CD14-positive monocyte (primary cell): Measurements from ENCODE around the gene CA10. TPM values are rescaled to one million over a fixed set of nuclear protein-coding genes. Genes with fewer than 3 reads are reported as not detected.

Source experiments
- DNase-seq, 3 donors: peaks; one replicate each; pipeline ENCODE4 v3.0.0-alpha.2; 2011 to 2022
- H2AFZ ChIP-seq: 2 replicates; pipeline ENCODE4 v1.6.0; 2012; ENCODE audit warnings: mild to moderate bottlenecking, low read depth, low read length, inconsistent platforms; ENCODE audit not compliant: insufficient read depth, poor library complexity, severe bottlenecking
- H3K27ac ChIP-seq, 2 donors: 1 replicate in 1 of 2; 2 replicates in 1 of 2; pipeline ENCODE4 v1.5.1; 2012 to 2013; ENCODE audit warnings: low read length in 2 of 2, control low read depth in 1 of 2, inconsistent platforms in 1 of 2, low read depth in 1 of 2, mild to moderate bottlenecking in 1 of 2
- H3K27me3 ChIP-seq, 2 donors: one replicate each; pipeline versions ENCODE4 v1.6.0 to v1.6.1; 2011 to 2013; ENCODE audit warnings: low read length in 2 of 2; ENCODE audit not compliant: control insufficient read depth in 2 of 2, insufficient read depth in 2 of 2
- H3K36me3 ChIP-seq, 2 donors: replicated peaks in 1 of 2; 1 replicate in 1 of 2; 2 replicates in 1 of 2; pipeline versions ENCODE4 v1.5.1 to v1.6.1; 2012 to 2013; ENCODE audit warnings: low read length in 2 of 2, control low read depth in 1 of 2, inconsistent platforms in 1 of 2, mild to moderate bottlenecking in 1 of 2; ENCODE audit not compliant: insufficient read depth in 2 of 2, control insufficient read depth in 1 of 2
- H3K4me1 ChIP-seq, 2 donors: 1 replicate in 1 of 2; 2 replicates in 1 of 2; pipeline versions ENCODE4 v1.5.1 to v1.6.1; 2012 to 2013; ENCODE audit warnings: low read length in 2 of 2, control low read depth in 1 of 2, inconsistent platforms in 1 of 2, mild to moderate bottlenecking in 1 of 2, moderate library complexity in 1 of 2; ENCODE audit not compliant: insufficient read depth in 2 of 2, control insufficient read depth in 1 of 2
- H3K4me2 ChIP-seq: replicated peaks from 2 replicates; pipeline ENCODE3; 2012; ENCODE audit warnings: low read length, moderate library complexity, mild to moderate bottlenecking; ENCODE audit not compliant: poor library complexity, severe bottlenecking; ENCODE audit errors: extremely low read depth
- H3K4me3 ChIP-seq, 3 experiments: fragments of 200-600 bp in 1 of 3; sonication (generic) in 1 of 3; replicated peaks in 1 of 3; 1 replicate in 2 of 3; 2 replicates in 1 of 3; pipeline ENCODE4 v1.5.1; 2011 to 2013; ENCODE audit warnings: low read length in 3 of 3, mild to moderate bottlenecking in 3 of 3, control low read depth in 2 of 3, low read depth in 2 of 3, inconsistent platforms in 1 of 3, moderate library complexity in 1 of 3
- H3K79me2 ChIP-seq: 2 replicates; pipeline ENCODE4 v1.6.0; 2012; ENCODE audit warnings: mild to moderate bottlenecking, control low read depth, inconsistent platforms, low read length, moderate library complexity; ENCODE audit not compliant: insufficient read depth
- H3K9ac ChIP-seq: 2 replicates; pipeline ENCODE4 v1.6.0; 2017; ENCODE audit warnings: low read length, mild to moderate bottlenecking; ENCODE audit not compliant: insufficient read depth, poor library complexity, severe bottlenecking
- H3K9me3 ChIP-seq, 2 donors: replicated peaks in 1 of 2; 1 replicate in 1 of 2; 2 replicates in 1 of 2; pipeline versions ENCODE4 v1.5.1 to v1.6.1; 2012 to 2013; ENCODE audit warnings: low read length in 2 of 2, control low read depth in 1 of 2; ENCODE audit not compliant: control insufficient read depth in 1 of 2, insufficient read depth in 1 of 2
- H4K20me1 ChIP-seq: 2 replicates; pipeline ENCODE4 v1.6.0; 2012; ENCODE audit warnings: mild to moderate bottlenecking, low read length, control low read depth, moderate library complexity; ENCODE audit not compliant: insufficient read depth
- H3K27ac Mint-ChIP-seq, 7 donors: one replicate each; pipeline ENCODE4 v1.8.0; 2020; ENCODE audit warnings: mild to moderate bottlenecking in 7 of 7, mixed read lengths in 7 of 7, moderate library complexity in 6 of 7, inconsistent platforms in 2 of 7
- H3K27me3 Mint-ChIP-seq, 3 donors: one replicate each; pipeline ENCODE4 v1.8.0; 2021 to 2022; ENCODE audit warnings: low read depth in 3 of 3, mild to moderate bottlenecking in 3 of 3, mixed read lengths in 3 of 3, moderate library complexity in 3 of 3, inconsistent platforms in 1 of 3
- H3K36me3 Mint-ChIP-seq, 2 donors: one replicate each; pipeline ENCODE4 v1.8.0; 2020; ENCODE audit warnings: mixed read lengths in 2 of 2, inconsistent platforms in 1 of 2, mild to moderate bottlenecking in 1 of 2
- H3K4me1 Mint-ChIP-seq: one replicate; pipeline ENCODE4 v1.8.0; 2020; ENCODE audit warnings: mild to moderate bottlenecking, mixed read lengths
- H3K4me3 Mint-ChIP-seq, 2 donors: one replicate each; pipeline ENCODE4 v1.8.0; 2020; ENCODE audit warnings: mild to moderate bottlenecking in 2 of 2, mixed read lengths in 2 of 2, moderate library complexity in 1 of 2
- H3K9me3 Mint-ChIP-seq, 7 donors: one replicate each; pipeline ENCODE4 v1.8.0; 2020 to 2022; ENCODE audit warnings: mixed read lengths in 7 of 7, mild to moderate bottlenecking in 6 of 7, moderate library complexity in 6 of 7, inconsistent platforms in 2 of 7
- WGBS: methylation state at CpG from one replicate; pipeline ENCODE4 v1.1.5; 2013; ENCODE audit warnings: missing lambda C conversion rate; ENCODE audit not compliant: insufficient coverage; 5-methylcytosine and 5-hydroxymethylcytosine counted together
- intact Hi-C, 2 donors: fragments of 100-400 bp; cut with micrococcal nuclease; formaldehyde crosslinking; loops; one replicate each; pipeline versions ENCODE4 v1.15.0 to v1.15.1; 2023
- polyA plus RNA-seq, 3 donors: library from polyadenylated mRNA; depleted of rRNA in 1 of 3; unstranded in 2 of 3; stranded (reverse) in 1 of 3; fragments of 300-500 nt in 2 of 3; fragments of >200 nt in 1 of 3; fragmentation: Illumina TruSeq in 2 of 3; gene quantifications; 1 replicate in 2 of 3; 2 replicates in 1 of 3; pipeline ENCODE4 v1.2.3, GENCODE V29; 2012 to 2021
- TF ChIP-seq, protein P1 (sequence below): fragments of 200-600 bp; IDR thresholded peaks from one replicate; pipeline ENCODE4 v1.8.0; 2022; ENCODE audit warnings: antibody characterized with exemption, mild to moderate bottlenecking

The CA10 gene
- polyA plus RNA-seq, 3 donors, result not detected

DNA sequence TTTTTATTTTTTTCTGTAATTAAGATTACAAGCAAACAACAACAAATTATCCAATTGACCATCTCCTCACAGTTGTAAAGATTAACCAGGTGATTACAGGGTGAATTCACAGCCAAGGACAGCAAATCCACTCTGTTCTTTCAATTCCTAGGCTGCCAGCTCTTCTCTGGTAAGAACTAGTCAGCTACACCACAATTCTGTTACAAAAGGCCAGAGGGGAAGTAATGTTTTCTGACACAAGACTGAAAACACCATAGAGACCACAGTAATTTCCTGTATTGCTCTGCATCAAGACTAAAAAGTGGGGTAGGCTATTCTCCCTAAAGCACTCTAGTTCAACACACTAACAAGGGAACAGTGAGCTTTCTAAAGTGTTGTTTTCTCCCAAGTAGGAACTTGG is 10.6 kb downstream of the CA10 start:
- DNase-seq, result no peak
- H3K4me1 ChIP-seq, result no peaks in the 10 kb centered on the region
- H3K27me3 ChIP-seq, result no peaks in the 10 kb centered on the region
- intact Hi-C loops, result no loop called here
- H3K27ac ChIP-seq, result no peak overlapping the region
- H3K27ac Mint-ChIP-seq, result no peak overlapping the region
- no peaks in the 10 kb centered on the region for H3K36me3 Mint-ChIP-seq
- H3K79me2 ChIP-seq, result no peaks in the 10 kb centered on the region
- H3K27me3 Mint-ChIP-seq, result peaks cover 0 to 3% (median 2%) of the 10 kb centered on the region in 3 donors
- no peak overlapping the region for H3K4me3 Mint-ChIP-seq
- no peaks in the 10 kb centered on the region for H3K36me3 ChIP-seq
- no peaks in the 10 kb centered on the region for H3K9me3 Mint-ChIP-seq
- no peak overlapping the region for H2AFZ ChIP-seq
- H3K4me1 Mint-ChIP-seq, result no peaks in the 10 kb centered on the region
- H4K20me1 ChIP-seq, result no peaks in the 10 kb centered on the region
- no peak overlapping the region for H3K9ac ChIP-seq
- no peak overlapping the region for H3K4me2 ChIP-seq
- TF ChIP-seq, protein P1, sequence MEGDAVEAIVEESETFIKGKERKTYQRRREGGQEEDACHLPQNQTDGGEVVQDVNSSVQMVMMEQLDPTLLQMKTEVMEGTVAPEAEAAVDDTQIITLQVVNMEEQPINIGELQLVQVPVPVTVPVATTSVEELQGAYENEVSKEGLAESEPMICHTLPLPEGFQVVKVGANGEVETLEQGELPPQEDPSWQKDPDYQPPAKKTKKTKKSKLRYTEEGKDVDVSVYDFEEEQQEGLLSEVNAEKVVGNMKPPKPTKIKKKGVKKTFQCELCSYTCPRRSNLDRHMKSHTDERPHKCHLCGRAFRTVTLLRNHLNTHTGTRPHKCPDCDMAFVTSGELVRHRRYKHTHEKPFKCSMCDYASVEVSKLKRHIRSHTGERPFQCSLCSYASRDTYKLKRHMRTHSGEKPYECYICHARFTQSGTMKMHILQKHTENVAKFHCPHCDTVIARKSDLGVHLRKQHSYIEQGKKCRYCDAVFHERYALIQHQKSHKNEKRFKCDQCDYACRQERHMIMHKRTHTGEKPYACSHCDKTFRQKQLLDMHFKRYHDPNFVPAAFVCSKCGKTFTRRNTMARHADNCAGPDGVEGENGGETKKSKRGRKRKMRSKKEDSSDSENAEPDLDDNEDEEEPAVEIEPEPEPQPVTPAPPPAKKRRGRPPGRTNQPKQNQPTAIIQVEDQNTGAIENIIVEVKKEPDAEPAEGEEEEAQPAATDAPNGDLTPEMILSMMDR, result no peak
- H3K9me3 ChIP-seq, result no peaks in the 10 kb centered on the region
- H3K4me3 ChIP-seq, result no peak overlapping the region

- Histone ChIP-seq H3K9ac (no peak overlapping the region), H2AFZ (no peak overlapping the region), H3K4me1 (no peaks in the 10 kb centered on the region), H4K20me1 (no peaks in the 10 kb centered on the region), H3K27me3 (no peaks in the 10 kb centered on the region), H3K79me2 (no peaks in the 10 kb centered on the region), H3K27ac (no peak overlapping the region), H3K9me3 (no peaks in the 10 kb centered on the region), H3K4me3 (no peak overlapping the region), H3K4me2 (no peak overlapping the region), H3K36me3 (no peaks in the 10 kb centered on the region)
- no CpG with 5 or more reads among the region's 1 CpG for whole genome bisulfite sequencing
- no peaks in the 10 kb centered on the region for H3K9me3 Mint-ChIP-seq
- intact Hi-C loops, result no loop called here
- no peak overlapping the region for H3K4me3 Mint-ChIP-seq
- no peaks in the 10 kb centered on the region for H3K4me1 Mint-ChIP-seq
- TF ChIP-seq, protein P1, result no peak
- DNase-seq, result no peak
- H3K27ac Mint-ChIP-seq, result no peak overlapping the region
- H3K27me3 Mint-ChIP-seq, result peaks cover 0 to 3% (median 2%) of the 10 kb centered on the region in 3 donors
- H3K36me3 Mint-ChIP-seq, result no peaks in the 10 kb centered on the region
These were observed 11.1 kb downstream of the CA10 start for GRCh38 chr17:52147431-52147830.
